Right lobe of liver (tissue), 6 donors: Measurements from ENCODE around the gene PIP5K1B. TPM values are rescaled to one million over a fixed set of nuclear protein-coding genes. Genes with fewer than 3 reads are reported as not detected.

Experiments
- ATAC-seq, 4 donors: fragments of 200-7000 bp; cut with Tn5 transposase; one replicate each; pipeline ENCODE4 v1.9.1; 2020; ENCODE audit warnings: mild to moderate bottlenecking in 4 of 4, moderate library complexity in 4 of 4
- DNase-seq, 3 donors: peaks; one replicate each; pipeline ENCODE4 v3.0.0-alpha.2; 2020
- H3K27ac ChIP-seq, 3 donors: fragments of 200-600 bp; one replicate each; pipeline ENCODE4 v1.8.0; 2022
- H3K27me3 ChIP-seq, 2 donors: fragments of 200-600 bp; one replicate each; pipeline ENCODE4 v1.8.0; 2022
- H3K36me3 ChIP-seq, 4 donors: fragments of 200-600 bp; sonication (generic) in 1 of 4; one replicate each; pipeline versions ENCODE4 v1.5.1 to v1.8.0; 2017 to 2022; ENCODE audit warnings: control low read depth in 1 of 4
- H3K4me1 ChIP-seq, 4 donors: fragments of 200-600 bp; sonication (generic) in 1 of 4; one replicate each; pipeline versions ENCODE4 v1.5.1 to v1.8.0; 2017 to 2022; ENCODE audit warnings: control low read depth in 1 of 4
- H3K4me3 ChIP-seq, 3 donors: fragments of 200-600 bp; one replicate each; pipeline ENCODE4 v1.8.0; 2022
- H3K9me3 ChIP-seq, 4 donors: fragments of 200-600 bp; sonication (generic) in 1 of 4; one replicate each; pipeline versions ENCODE4 v1.5.1 to v1.8.0; 2017 to 2022; ENCODE audit warnings: control low read depth in 1 of 4
- POLR2A ChIP-seq: fragments of 450-650 bp; IDR thresholded peaks from one replicate; pipeline ENCODE4 v1.6.1; 2017; ENCODE audit warnings: antibody characterized with exemption, mild to moderate bottlenecking
- WGBS: methylation state at CpG from one replicate; pipeline ENCODE4 v1.1.6; 2018; ENCODE audit warnings: low coverage, low lambda C conversion rate; ENCODE audit not compliant: insufficient coverage; ENCODE audit errors: missing lambda C conversion rate; 5-methylcytosine and 5-hydroxymethylcytosine counted together
- intact Hi-C, 2 donors: fragments of 100-400 bp; cut with DNase I; formaldehyde crosslinking; loops; one replicate each; pipeline versions ENCODE4 v1.11.2 to v1.14.1; 2022
- total RNA-seq, 6 experiments: library from RNA; depleted of rRNA in 2 of 6; stranded (reverse); fragments of >200 nt in 2 of 6; fragmentation: NEBNext Ultra II Directional in 3 of 6; extraction: Animal tissue kit (Norgen Biotek cat#: 25700) in 3 of 6; gene quantifications; one replicate each; pipeline versions ENCODE4 v1.1.0 to v1.2.4, GENCODE V29; 2016 to 2023
- TF ChIP-seq, protein P1 (sequence below), 4 donors: fragments of 200-600 bp in 3 of 4; fragments of 450-650 bp in 1 of 4; IDR thresholded peaks; one replicate each; pipeline versions ENCODE4 v1.5.1 to v1.8.0; 2016 to 2022; ENCODE audit warnings: antibody characterized with exemption in 4 of 4, mild to moderate bottlenecking in 2 of 4
- donor health status: DM: no; HTN: yes; CAD: no.
- donor health status: DM: no; HTN: no; CAD: no.
- donor health status: DM: no; HTN: no; CAD: no.
- donor health status: DM: no; HTN: yes; CAD: no.
- donor health status: DM: no; HTN: yes; CAD: no.

PIP5K1B gene
- total RNA-seq, 6 experiments from 2014 or later: 0.27 to 0.71 TPM; not detected in 4

DNA sequence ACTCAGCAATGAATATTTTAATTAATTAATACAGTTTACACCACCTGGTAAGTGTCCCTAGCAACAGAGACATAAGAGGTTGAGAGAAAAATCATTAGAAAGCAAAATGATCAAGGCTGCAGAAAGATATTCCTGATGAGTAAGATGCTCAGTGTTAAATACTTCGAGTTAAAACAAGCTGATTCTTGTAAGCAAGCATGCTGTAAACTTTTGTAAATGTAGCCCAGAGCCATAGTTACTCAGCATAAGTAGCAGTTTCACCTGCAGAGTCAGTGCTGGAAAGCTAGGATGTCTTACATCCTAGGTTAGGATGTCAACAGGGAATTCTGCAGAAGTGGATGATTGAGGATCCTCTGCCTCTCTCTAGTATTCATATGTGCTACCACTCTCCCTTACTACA lies 304.7 kb downstream of the PIP5K1B start:
- H3K4me3 ChIP-seq: no peak overlapping the region
- TF ChIP-seq POLR2A: no peak
- TF ChIP-seq, protein P1, sequence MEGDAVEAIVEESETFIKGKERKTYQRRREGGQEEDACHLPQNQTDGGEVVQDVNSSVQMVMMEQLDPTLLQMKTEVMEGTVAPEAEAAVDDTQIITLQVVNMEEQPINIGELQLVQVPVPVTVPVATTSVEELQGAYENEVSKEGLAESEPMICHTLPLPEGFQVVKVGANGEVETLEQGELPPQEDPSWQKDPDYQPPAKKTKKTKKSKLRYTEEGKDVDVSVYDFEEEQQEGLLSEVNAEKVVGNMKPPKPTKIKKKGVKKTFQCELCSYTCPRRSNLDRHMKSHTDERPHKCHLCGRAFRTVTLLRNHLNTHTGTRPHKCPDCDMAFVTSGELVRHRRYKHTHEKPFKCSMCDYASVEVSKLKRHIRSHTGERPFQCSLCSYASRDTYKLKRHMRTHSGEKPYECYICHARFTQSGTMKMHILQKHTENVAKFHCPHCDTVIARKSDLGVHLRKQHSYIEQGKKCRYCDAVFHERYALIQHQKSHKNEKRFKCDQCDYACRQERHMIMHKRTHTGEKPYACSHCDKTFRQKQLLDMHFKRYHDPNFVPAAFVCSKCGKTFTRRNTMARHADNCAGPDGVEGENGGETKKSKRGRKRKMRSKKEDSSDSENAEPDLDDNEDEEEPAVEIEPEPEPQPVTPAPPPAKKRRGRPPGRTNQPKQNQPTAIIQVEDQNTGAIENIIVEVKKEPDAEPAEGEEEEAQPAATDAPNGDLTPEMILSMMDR (IDR thresholded peaks at IDR 0.05): no peak
- H3K36me3 ChIP-seq: no peaks in the 10 kb centered on the region
- H3K9me3 ChIP-seq: no peaks in the 10 kb centered on the region
- DNase-seq (no peak), ATAC-seq (no peak)
- no peaks in the 10 kb centered on the region for H3K27me3 ChIP-seq
- WGBS: 9% methylated on average over 1 of the region's 1 CpG
- intact Hi-C loops: loop anchor here in 1 of 2 donors (10.0 kb wide), 1 partner anchor 435 kb away; no protein-coding TSS in a partner anchor
- no peak overlapping the region for H3K27ac ChIP-seq
- no peaks in the 10 kb centered on the region for H3K4me1 ChIP-seq

DNA sequence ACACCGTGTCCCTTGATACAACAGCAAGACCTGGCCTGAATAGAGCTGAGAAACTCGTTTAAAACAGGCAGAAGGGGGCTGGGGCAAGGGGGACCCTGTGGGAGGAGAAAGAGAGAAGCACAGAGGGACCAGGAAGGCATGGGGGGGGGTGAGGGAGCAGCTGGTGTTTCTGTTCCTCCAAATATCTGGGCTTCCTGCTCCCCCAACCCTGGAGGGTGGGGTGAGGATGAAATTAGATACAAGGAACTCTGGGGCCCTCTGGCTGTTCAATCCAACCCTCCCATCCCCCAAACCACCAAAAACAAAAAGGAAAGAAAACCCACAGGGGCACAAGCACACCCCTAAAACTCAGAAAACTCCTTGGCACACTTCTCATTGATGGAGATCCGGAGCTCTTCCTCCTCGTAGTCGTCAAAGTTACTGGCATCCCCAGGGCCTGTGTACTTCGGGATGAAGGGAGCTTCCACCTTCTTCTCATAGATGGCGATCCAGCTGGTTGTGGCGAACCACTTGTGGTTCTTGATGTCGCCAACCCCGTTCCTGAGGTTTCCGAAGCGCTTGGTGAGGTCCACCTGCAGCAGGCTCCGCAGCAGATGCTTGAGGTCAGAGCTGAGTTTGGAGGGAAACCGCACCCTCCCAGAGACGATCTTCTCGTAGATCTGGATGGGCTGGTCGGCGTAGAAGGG lies 307.8 kb downstream of the PIP5K1B start:
- Histone ChIP-seq H3K4me3 (no peak overlapping the region), H3K27ac (no peak overlapping the region), H3K9me3 (no peaks in the 10 kb centered on the region), H3K4me1 (peaks cover 0 to 3% (median 0%) of the 10 kb centered on the region in 4 donors), H3K27me3 (no peaks in the 10 kb centered on the region), H3K36me3 (no peaks in the 10 kb centered on the region)
- WGBS: 73% methylated on average over 8 of the region's 18 CpGs
- peak in 1 of 4 donors; percentile 31 for ATAC-seq
- no peak for DNase-seq
- intact Hi-C loops: no loop called here
- TF ChIP-seq POLR2A: no peak
- TF ChIP-seq, protein P1 (IDR thresholded peaks at IDR 0.05): no peak

DNA sequence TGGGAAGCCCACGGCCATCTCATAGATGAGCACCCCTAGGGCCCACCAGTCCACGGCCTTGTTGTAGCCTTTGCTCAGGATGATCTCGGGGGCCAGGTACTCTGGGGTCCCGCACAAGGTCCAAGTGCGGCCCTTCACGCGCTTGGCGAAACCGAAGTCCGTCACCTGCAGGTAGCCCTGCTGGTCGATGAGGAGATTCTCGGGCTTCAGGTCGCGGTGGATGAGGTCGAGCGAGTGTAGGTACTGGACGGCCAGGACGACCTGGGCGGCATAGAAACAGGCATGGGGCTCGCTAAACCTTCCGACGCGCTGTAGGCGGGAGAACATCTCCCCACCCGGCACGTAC lies 308.3 kb downstream of the PIP5K1B start:
- no peak for TF ChIP-seq POLR2A
- TF ChIP-seq, protein P1 (IDR thresholded peaks at IDR 0.05): no peak
- ATAC-seq: peak in 1 of 4 donors; percentile 10

DNA sequence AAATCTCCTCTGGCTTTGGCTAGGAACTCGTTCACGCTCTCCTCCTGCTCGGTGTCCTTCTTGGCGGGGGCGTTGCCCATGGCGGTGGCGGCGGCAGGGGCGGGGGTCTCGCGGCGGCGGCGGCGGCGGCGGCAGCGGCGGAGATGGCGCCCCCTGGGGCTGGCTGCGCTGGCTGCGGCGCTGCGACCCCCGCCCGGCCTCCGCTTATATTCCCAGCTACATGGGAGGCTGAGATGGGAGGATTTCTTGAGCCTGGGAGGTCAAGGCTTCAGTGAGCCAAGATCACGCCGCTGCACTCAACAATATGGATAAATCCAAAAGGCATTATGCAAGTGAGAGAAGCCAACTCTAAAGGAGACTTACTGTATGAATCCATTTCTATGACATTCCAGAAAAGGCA lies 309.0 kb downstream of the PIP5K1B start, which contains the start of gene PRKACG:
Gene PRKACG (minus strand): TSS at position 101 of the 400 bp plus-strand sequence. CDS start 21 bp downstream, at position 80.
- Histone ChIP-seq H3K4me3 (no peak within 1 kb of the TSS), H3K27ac (no peak within 1 kb of the TSS), H3K36me3 (no peaks in the 10 kb centered on the region), H3K27me3 (no peaks in the 10 kb centered on the region), H3K4me1 (peaks cover 0 to 3% (median 0%) of the 10 kb centered on the region in 4 donors), H3K9me3 (no peaks in the 10 kb centered on the region)
- DNase-seq: no peak
- no peak for ATAC-seq
- TF ChIP-seq, protein P1 (IDR thresholded peaks at IDR 0.05): no peak
- TF ChIP-seq POLR2A: no peak
- intact Hi-C loops: no loop called here
- WGBS: 85% methylated on average over 2 of the region's 29 CpGs

More for the DNA sequence above, 308.3 kb downstream of the PIP5K1B start:
- H3K27me3 ChIP-seq: no peaks in the 10 kb centered on the region
- no peak overlapping the region for H3K27ac ChIP-seq
- H3K4me1 ChIP-seq: peaks cover 0 to 3% (median 0%) of the 10 kb centered on the region in 4 donors
- DNase-seq: no peak
- H3K4me3 ChIP-seq: no peak overlapping the region
- intact Hi-C loops: no loop called here
- H3K9me3 ChIP-seq: no peaks in the 10 kb centered on the region
- no peaks in the 10 kb centered on the region for H3K36me3 ChIP-seq
- 93% methylated on average over 10 of the region's 26 CpGs for WGBS
